ENCODE measurements around the gene ZNF90. TPM values are rescaled to one million over a fixed set of nuclear protein-coding genes. Genes with fewer than 3 reads are reported as not detected.
"Not testable (repeated sequence)": the region's sequence is repeated elsewhere in the genome, so short reads cannot be mapped to it uniquely, and the experiment has no call there.

Gene ZNF90
- 1.1 TPM for total RNA-seq
- long read RNA-seq, partial matches to known transcripts: 1 of 2 reads
- long read RNA-seq, other reads (novel, unspliced or antisense): 1 of 2 reads

DNA sequence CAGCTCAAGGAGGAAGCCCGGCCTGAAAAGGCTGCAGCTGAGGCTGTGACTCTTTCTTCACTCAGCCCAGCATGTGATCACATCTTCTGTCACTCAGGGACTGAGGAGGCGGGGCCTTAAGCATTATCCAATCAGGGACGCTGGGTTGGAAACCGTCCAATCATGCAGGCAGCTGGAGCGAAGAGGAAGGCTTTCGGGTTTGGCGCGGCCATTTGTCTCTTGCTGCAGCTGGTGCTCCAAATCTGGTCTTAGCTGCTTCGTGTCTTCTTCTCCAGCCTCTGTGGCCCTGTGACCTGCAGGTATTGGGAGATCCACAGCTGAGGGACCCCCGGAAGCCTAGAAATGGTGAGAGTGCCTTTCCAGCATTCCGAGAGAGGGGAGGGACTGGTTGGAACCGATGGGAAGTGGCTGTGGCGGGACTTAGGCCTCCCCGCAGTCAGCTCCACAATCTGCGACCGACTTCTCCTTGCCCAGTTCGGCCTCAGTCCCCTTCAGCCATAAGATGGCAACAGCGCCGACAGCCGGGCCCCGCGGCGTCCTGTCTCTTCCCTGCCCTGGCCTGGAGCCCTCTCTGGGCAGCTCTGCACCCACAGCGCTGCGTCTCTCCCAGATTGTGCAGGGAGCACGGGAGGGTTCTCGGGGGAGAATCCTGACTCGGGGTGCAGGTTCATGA, at the start of gene ZNF90:
ZNF90 (plus strand) TSS at position 210 of the 673 bp plus-strand sequence; CDS start at position 343, 133 bp downstream.
- DNase-seq (ENCODE audit: missing footprints) (peak; percentile 94), ATAC-seq (peak; percentile 98)
- intact Hi-C loops (cut with DNase I): loop anchor here (5.0 kb wide), 1 partner anchor 89 kb away; the partner anchor contains the start of gene ZNF486

DNA sequence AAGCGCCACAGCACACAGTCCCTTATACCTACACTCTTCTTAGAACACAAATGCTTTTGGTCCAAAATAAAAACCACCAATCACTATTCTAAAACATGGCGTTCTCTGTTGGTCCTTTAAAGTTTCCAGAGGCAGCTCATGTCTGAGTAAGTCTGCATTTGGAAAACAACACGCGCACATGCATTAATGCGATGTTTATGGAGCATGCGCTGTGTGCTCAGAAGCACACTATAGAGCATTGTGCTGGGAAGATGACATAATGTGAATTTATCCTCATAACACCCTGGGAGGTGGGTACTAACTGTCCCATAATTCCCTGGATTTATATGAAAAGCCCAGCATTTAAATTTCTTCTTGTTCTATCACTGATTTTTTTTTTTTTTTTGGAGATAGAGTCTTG, 49.2 kb upstream of the ZNF90 start:
- ATAC-seq (no peak), DNase-seq (ENCODE audit: missing footprints) (no peak)
- intact Hi-C loops (cut with DNase I): no loop called here

DNA sequence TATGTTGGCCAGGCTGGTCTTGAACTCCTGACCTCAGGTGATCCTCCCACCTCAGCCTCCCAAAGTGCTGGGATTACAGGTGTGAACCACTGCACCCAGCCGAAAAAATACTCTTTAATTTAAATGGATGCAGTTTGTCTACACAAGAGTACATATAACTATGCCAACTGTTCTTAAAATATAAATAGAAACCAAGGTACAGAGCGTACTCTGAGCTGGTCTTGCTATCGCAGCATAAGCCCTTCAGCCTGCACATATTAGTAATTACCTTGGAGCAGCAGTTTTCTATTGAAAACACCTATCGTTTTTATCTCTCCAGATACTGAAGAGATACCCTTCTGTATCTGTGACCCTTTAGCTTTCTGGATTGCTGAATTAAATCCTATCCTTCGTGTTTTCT, 41.9 kb upstream of the ZNF90 start:
- no peak for DNase-seq (ENCODE audit: missing footprints)
- ATAC-seq: peak; percentile 62
- intact Hi-C loops (cut with DNase I): no loop called here

DNA sequence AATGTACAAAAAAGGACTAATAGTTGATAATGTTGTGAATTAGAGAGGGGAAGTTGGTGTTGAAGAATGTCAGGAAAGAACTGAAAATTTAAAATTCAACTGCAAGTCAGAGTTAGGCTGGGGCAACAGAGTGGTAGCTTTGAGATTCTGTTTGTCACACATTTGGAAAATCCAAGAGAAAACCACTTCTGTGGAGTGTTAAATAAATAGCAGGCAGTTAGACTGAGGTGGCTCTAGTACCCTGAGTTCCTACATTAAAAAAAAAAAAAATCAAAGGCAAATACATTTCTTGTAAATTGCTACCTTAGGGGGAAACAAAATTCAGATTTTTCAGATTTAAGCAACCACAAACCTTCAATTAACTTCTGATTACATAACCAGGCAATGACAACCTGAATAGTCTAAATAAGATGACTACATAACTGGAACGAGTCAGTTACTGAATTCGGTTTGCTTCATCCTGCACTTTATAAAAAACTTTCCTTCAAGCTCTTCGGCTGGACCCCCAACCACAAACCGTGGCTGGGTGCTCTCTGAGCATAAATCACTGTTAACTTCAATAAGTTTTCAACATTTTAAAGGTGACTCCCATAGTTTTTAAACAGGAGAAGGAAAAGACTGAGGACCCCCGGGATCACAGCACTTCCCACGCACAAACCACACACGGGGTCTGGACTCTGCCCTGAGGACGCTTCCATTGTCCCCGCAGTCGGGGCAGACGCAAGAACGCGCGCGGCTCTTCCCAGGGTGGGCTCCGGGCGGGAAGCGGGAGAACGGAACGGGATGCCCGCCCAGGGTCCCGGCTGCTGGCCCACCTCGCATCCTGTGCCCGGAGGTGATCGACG, 39.2 kb upstream of the ZNF90 start:
- ATAC-seq (peak; percentile 5), DNase-seq (ENCODE audit: missing footprints) (no peak)
- intact Hi-C loops (cut with DNase I): no loop called here

DNA sequence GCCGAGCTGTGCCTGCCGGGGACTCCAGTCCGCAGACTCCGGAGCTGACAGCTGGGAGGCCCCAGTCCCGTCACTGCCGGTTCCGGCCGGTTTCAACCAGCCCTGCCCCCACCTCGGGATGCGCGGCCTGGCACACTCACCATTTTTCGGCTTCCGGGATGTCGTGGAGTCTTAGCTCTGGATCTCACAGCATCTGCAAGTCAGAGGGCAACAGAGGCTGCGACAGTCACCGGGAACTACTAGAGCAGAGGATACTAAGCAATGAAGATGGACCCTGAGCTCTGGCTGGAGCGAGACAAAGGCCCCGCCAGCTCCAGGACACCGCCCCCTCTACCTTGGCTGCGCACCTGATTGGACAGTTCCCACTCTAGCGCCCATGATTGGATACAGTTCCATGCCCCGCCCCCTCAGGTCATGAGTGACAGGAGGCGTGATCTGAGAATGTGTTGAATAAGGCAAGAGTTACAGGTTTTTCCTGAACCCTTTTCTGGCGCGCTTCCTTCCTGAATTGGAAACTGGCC, 38.5 kb upstream of the ZNF90 start, which contains the start of gene ZNF682:
ZNF682 (minus strand) TSS at position 303 of the 521 bp plus-strand sequence; CDS start at position 143, 160 bp downstream.
- DNase-seq (ENCODE audit: missing footprints): peak; percentile 94
- intact Hi-C loops (cut with DNase I): no loop called here
- peak; percentile 99 for ATAC-seq

DNA sequence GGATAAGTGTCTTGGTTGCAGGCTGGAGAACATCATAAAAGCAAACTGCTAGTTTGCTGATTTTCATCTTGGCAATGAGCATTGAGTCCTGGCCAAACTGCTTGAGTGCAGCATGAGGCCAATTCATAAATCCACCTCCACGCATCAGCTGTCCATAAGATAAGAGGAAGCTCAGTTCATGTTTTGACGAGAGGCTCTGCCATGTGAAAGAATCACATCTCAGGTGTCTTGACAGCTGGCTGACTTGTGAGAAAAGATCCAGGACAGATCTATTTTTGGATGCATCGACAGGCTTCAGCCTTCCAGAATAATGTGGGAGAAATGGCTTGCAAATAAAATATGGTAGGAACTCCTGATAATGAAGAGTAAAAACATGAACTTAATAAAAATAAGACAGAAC, 33.1 kb upstream of the ZNF90 start:
- DNase-seq (ENCODE audit: missing footprints) (no peak), ATAC-seq (peak; percentile 83)
- intact Hi-C loops (cut with DNase I): no loop called here

DNA sequence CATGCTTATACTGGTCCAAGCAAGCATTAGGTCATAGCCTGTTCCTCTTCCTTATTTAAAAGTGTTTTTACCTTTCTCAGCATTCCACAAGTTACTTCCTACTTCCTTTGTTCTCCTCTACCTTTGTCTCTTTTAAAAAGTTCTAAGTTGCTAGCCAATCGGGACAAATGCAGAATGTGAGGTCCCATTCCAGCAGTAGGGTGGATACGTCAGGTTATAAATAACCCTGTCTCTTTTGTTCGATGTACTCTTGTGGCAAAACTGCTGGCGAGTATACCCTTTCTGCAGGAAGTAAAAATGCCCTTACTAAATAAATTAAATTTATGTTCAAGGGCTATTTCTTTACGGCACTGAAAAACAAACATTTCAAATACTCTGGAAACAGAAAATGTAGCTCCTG, 32.1 kb upstream of the ZNF90 start:
- ATAC-seq; intact Hi-C loops (cut with DNase I); DNase-seq (ENCODE audit: missing footprints): not testable (repeated sequence)

DNA sequence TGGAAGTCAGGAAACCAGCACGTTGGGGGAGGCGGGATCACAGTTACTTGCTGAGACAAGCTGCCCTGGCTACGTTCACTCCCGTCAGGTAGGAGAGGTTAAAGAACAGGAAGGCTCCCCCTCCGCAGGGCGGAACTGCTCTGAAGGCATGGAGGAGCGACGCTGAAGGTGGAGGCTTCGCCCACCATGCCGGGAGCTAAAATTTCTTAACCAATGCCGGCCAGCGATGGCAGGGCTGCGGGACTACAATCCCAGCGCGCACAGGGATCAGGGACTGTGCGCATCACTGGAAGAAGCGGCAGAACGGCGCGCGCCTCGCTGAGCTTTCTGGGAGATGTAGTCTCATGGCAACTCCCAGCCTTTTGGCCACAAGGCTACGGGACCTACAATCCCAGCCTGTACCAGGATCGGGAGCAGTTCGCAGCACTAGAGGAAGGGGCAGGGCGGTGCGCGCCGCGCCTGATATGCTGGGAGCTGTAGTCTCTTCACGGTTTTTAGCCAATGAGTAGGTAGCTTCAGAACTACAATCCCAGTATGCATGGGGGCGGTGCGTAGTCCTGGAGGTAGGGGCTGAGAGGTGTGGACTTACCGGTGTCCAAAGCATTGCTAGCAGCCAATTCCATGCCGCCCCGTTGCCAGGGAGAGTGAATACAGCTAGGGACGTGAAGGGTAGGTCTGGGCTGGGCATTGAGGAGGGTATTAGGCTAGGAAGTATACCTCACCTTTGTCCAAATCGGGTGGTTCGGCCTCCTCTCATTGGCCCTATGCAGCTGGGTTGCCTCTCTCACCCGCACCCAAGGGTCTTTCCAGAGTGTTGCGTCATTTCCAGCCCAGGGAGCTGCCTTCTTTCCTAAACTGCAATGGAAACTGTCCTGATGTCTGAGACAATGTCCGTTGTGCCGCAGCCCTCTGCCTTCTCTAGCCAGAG, 25.7 kb upstream of the ZNF90 start:
- peak; percentile 100 for ATAC-seq

DNA sequence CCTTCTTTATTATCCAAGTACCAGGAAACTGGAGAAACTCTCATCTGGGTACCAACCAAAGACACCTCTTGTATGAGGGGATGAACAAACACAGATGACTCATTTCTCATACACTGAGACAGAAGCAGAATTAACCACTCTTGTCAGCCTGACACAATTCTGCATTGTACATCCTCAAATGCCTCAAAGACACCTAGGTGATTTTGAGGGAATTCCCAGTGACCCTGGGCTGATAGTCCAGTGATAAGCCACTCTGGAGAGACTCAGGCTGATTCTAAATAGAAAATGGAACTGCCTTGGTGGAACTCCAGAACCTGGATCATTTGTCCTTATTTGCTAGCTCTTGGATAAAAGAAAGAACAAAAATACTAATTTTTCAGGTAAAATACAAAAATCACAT, 19.1 kb upstream of the ZNF90 start:
- intact Hi-C loops (cut with DNase I); DNase-seq (ENCODE audit: missing footprints); ATAC-seq: not testable (repeated sequence)

More for the DNA sequence above, 25.7 kb upstream of the ZNF90 start:
- peak; percentile 97 for DNase-seq (ENCODE audit: missing footprints)
- intact Hi-C loops (cut with DNase I): no loop called here

DNA sequence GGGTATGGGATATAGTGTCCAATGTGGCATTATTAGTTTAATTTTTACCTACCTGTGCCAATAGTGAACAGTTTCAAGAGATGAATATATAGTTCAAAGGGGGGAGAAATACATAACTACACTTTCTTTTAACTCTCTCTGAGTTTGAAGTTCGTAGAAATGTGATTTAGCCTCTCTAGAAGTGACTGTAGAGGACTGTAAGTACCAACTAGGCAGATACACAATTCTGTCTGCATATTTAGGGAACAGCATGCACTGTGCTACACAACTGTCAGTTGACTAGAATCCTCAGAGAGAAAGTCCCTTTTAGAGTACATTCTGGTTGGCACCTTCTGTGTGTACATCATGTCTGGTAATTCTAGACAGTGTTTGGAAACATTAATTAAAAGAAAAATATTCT, 17.5 kb upstream of the ZNF90 start:
- no peak for DNase-seq (ENCODE audit: missing footprints)
- ATAC-seq: no peak
- intact Hi-C loops (cut with DNase I): no loop called here

DNA sequence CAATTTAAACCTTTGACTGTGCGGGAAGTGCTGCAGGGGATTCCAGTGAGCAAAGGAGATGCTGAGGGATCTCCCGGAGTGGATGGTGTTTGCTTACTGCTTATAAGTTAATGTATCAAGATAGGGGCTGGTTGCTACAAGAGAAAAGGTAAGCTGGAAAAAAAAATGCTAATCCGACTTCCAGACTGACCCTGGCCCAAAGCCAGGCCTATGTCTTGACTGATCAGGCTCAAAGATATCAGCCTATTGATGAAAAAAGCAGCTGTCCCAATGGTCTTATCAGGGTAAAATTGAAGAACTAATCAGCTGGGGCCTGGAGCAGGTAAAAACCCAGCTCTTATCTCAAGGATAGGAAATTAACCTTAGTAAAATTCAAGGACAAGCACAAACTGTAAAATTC, 10.9 kb upstream of the ZNF90 start:
- ATAC-seq: no peak
- DNase-seq (ENCODE audit: missing footprints): no peak
- intact Hi-C loops (cut with DNase I): no loop called here

DNA sequence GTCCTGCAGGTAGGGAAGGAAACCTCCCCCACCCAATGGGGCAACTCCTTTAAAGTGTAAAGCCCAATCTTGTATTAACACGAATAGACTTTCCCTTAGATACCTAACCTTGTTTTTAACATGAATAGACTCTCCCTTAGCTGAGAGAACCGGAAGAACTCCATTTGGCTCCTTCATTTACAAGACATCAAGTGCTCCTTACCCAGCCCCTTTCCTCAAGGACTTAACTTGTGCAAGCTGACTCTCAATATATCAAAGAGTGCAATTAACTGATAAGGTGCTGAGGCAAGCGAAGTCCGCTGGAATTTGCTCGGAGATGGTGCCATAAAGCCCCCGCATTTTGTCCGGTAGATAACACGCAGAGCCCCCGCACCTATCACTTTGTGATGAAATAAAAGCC, 9.9 kb upstream of the ZNF90 start:
- DNase-seq (ENCODE audit: missing footprints) (no peak), ATAC-seq (no peak)
- intact Hi-C loops (cut with DNase I): no loop called here

DNA sequence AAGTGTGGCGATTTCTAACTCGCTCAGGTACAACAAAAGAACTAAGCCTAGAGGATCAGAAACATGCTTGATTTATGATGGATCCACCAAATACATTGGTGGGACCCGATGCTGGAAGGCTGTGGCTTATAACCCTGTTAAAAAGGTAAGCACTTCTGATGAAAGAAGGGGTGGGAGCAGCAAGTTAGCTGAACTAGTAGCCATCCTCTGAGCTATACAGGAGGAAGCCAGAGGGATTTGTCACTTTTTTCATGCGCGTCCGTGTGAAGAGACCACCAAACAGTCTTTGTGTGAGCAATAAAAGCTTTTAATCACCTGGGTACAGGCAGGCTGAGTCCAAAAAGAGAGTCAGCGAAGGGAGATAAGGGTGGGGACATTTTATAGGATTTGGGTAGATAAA, 9.2 kb upstream of the ZNF90 start:
- DNase-seq (ENCODE audit: missing footprints); intact Hi-C loops (cut with DNase I); ATAC-seq: not testable (repeated sequence)

DNA sequence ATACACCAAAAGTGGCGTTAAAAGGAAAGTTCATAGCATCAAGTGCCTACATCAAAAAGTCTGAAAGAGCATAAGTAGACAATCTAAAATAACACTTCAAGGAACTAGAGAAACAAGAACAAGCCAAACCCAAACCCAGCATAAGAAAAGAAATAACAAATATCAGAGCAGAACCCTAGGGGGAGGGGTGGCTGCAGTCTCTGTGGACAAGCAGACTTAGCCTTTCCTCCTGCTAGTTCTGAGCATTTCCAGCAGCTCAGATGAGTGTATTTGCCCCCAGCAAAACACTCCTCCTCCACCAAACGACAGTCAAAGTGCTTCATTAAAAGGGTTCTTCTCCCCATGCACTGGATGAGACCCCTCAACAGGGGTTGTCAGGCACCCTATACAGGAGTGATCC, 7.1 kb upstream of the ZNF90 start:
- ATAC-seq: no peak
- intact Hi-C loops (cut with DNase I): no loop called here
- DNase-seq (ENCODE audit: missing footprints): no peak

DNA sequence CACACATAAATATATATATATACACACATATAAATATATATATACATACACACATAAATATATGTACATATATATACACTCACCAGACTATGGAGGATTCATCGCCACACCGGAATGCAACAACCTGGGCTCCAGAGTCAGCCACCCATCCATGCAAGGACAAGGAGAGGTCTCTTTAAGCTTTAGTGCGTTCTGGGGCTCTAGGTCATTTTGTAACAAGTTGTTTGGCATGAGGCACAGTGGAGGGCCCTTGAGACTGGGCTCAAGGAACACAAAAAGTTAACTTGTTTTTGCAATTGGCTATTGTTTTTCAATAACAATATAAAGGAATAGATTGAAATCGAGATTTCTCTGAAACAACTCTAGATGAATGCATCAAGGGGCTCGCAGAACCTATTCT, 4.9 kb upstream of the ZNF90 start:
- ATAC-seq (no peak), DNase-seq (ENCODE audit: missing footprints) (no peak)
- intact Hi-C loops (cut with DNase I): no loop called here

DNA sequence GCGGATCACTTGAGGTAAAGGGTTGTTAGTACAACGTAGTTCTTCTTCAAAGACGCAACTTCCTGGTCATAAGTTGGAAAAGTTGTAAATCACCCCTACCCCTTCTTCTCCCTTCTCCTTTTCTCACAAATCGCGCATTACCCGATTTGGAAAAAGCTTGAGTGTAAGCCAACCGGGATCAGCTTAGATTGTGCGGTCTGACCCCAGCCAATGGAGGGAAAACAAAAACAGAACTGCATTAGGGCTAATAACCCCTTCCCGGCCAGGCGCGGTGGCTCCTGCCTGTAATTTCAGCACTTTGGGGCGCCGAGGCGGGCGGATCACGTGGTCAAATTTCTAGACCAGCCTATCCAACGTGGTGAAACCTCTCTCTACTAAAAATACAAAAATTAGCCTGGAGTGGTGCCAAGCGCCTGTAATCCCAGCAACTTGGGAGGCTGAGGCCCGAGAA, 806 bp downstream of the ZNF90 start:
- intact Hi-C loops (cut with DNase I): loop anchor here (5.0 kb wide), 1 partner anchor 89 kb away; the partner anchor contains the start of gene ZNF486
- ATAC-seq (peak; percentile 26), DNase-seq (ENCODE audit: missing footprints) (no peak)

DNA sequence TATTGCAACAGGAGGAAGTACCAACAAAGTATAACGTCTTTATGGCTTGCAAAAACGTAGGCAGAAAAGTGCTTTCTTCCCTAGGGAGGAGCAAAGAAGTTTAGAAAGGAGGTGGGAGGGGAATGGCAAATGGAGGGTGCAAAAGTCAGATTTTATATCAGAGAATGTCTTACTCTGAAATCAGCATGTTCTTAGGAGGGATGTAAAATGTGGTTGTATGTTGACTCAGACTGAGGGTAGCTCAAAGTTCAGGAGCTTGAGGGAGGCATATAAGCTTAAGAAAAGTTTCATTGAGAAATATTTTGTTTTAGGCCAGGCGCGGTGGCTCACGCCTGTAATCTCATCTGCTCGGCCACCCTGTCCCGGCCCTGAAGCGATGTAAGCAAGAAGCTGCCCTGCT, 1.7 kb downstream of the ZNF90 start:
- intact Hi-C loops (cut with DNase I): loop anchor here (5.0 kb wide), 1 partner anchor 88 kb away; the partner anchor contains the start of gene ZNF486
- DNase-seq (ENCODE audit: missing footprints): no peak
- no peak for ATAC-seq

DNA sequence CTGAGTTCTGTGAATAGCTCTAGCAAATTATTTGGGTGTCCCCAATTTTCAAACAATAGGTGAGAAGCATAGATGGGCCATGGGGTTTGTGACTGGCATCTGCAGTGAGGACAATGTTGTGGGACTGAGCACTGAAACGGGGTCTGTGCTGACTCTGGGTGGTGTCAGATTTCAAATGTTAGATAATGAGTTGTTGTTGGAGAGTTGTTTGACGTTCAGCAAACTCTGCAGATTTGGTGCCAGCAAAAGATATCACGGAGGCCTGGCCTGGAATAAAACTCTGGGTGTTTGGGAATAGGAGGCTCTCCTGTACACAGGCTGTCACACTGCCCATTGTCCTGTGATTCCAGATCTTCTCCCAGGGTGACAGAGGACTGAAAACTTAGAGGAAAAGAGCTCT, 2.9 kb downstream of the ZNF90 start:
- no peak for DNase-seq (ENCODE audit: missing footprints)
- intact Hi-C loops (cut with DNase I): no loop called here
- no peak for ATAC-seq

Measured in Right ventricle myocardium inferior (tissue), 1 donor.